HG02571 (cell line): ENCODE measurements around the gene DACT3.
"Not testable (repeated sequence)": the region's sequence is repeated elsewhere in the genome, so short reads cannot be mapped to it uniquely, and the experiment has no call there.

Experiments used
- ATAC-seq: cut with Tn5 transposase; IDR thresholded peaks from one replicate; pipeline ENCODE4 v1.9.1; 2021; ENCODE audit warnings: mild to moderate bottlenecking, moderate library complexity; ENCODE audit not compliant: unreplicated experiment

DACT3 gene

GRCh38 chr19:46635920-46636761 lies 24.8 kb downstream of the DACT3 start, which contains the start of gene GNG8:
GNG8 (minus strand) TSS chr19:46636202; CDS start chr19:46634682, 1,520 bp downstream.
- no peak for ATAC-seq

- ATAC-seq = no peak
Measured at GRCh38 chr19:46634656-46635218, 26.2 kb downstream of the DACT3 start.

- ATAC-seq = no peak
Measured at GRCh38 chr19:46634045-46634655, 26.8 kb downstream of the DACT3 start.

DNA sequence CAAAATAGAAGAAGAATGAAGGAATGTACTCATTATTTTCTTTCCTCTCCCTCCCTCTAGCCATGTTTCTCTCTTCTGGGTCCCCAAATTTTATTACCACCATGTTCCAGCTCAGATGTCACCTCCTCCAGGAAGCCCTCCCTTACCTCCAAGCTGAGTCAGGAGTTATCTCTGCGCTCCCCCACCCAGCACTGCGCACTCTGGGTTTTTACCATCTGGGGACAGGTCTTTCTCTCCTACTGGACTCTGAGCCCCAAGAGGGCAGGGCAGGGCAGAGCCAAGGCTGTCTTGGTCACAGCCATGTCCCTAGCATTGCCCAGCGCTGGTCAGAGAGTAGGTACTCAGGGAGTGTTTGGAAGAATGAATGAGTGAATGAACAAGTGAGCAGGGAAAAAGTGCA lies 27.9 kb downstream of the DACT3 start:
- ATAC-seq = no peak

- no peak for ATAC-seq
Measured at GRCh38 chr19:46631481-46631880, 29.5 kb downstream of the DACT3 start.

DNA sequence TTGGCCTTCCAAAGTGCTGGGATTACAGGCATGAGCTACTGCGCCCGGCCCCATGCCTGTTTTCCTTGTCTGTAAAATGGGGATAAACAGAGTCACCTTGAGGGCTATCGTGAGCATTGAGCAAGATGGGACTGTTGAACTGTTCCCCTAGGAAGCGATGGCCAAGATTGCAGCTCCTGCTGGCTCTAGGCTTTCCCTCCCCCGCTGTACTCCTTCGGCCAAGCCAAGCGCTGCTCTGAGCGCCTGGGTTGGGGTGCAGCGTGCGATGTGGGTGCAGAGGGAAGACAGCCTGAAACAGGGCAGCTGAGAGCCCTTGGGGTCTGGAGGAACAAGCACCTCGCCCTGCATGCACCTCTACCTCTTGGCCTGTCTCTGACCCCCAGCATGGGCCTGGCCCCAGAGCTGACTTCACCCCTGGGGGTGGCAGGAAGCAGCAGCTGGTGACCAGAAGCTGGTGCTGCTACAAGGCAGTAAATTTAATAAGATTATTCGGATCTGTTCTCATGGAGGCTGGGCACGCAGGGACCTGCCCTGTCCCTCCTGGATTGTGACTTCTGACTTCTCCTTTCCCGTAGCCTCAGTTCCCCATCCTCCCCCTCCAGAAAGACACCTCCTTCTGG lies 30.3 kb downstream of the DACT3 start:
- no peak for ATAC-seq

DNA sequence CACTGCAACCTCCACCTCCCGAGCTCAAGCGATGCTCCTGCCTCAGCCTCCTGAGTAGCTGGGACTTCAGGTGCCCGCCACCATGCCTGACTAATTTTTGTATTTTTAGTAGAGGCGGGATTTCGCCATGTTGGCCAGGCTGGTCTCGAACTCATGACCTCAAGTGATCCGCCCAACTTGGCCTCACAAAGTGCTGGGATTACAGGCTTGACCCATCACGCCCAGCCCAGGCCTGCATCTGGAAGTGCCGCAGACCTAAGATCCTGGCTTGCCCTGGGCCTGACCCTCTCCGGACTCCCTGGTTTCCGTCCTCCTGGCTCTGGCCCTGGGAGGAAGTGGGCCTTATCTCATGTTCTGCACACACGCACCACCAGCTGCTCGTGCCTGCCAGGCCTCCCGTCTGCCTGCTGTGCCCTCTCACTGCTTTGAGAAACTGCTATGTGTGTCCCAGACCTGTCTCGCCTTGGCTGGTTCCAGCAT lies 31.4 kb downstream of the DACT3 start:
- ATAC-seq = no peak

DNA sequence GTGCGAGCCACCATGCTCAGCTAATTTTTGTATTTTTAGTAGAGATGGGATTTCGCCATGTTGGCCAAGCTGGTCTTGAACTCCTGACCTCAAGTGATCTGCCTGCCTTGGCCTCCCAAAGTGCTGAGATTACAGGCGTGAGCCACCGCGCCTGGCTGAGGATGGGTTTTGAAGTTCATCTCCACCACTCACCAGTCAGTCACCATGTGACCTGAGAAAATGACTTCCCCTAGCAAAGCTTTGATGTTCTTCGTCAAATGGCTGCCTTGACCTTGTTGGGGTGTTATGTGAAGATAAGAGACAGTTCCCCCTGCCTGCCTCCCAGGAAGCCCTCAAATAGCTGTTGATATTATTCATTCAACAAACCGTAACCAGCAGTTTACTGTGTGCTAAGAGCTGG lies 32.0 kb downstream of the DACT3 start:
- ATAC-seq = not testable (repeated sequence)

DNA sequence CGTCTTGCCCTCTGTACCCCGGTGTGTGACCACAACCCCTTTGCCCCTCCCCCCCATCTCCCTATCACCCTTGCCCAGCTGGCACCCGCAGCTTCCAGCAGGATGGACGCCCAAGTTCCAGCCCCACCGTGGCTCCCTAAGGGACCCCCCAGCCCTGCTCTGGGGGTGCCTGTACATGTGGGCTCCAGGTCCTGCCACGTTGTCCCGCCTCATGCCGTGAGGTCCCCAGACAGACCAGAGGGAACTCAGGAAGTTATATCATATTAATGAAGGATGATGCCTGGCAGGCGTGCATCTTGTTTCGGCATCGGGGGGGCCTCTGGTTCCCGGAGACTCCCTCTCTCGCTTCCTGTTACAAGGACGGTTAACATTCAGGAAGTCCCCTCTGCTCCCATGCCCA lies 34.5 kb downstream of the DACT3 start:
- no peak for ATAC-seq

GRCh38 chr19:46625731-46626130 lies 35.3 kb downstream of the DACT3 start:
- ATAC-seq = no peak

DNA sequence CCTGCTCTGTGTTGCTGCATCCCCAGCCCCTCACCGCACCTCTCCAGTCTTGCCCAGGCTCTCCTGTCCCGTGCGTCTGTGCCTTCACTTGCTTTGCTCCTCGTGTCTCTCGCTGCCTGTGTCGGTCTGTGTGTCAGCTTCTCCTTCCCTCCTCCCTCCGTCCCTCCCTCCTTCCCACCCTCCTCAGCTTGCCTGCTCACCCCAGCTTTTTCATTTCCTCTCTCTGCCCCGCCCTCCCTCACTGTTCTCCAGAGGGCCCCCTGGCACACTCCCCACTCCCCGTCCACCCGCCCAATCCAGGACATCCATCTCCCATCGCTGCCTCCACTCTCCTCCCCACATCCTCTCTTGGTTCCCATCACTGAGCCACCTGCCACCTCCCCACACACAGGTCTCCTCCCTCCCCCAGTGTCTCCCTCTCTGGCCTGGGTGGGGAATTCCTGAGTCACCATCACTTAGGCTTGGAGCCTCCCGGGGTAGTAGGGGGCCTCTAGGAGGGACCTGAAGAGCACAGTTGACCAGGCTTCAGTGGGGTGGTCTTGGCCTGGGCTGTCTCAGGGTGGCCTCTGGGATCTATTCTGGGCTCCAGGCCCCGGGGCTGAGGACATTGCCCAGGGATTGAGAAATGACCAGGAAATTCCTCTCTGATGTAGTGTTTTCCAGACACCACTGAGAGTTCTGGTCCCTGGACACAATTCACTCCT lies 35.9 kb downstream of the DACT3 start, which contains the start of gene PTGIR:
PTGIR (minus strand) TSS at position 132 of the 704 bp plus-strand sequence. CDS start 864 bp downstream, outside the sequence.
- no peak for ATAC-seq

DNA sequence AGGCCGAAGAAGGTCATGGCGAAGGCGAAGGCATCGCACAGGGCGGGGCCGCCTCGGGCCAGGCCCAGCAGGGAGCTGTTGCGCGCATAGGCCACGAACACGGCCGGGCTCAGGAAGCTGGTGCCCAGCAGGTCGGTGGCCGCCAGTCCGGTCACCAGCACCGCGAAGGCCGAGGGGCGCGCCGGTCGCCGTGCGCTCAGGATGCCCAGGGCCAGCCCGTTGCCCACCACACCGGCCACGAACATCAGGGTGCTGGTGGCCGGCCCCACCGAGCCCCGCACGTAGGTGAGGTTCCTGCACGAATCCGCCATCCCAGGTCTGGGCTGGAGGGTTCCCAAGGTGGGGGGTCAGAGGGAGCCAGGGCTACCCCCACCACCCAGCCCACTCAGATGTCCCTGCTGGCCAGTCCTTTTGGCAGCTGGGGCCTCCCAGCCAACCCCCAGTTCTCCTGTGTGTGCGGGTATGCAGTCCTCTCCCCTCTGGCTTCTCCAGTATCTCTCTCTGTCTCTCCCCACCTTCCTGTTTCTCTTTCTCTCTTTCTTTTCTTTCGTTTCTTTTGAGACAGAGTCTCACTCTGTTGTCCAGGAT lies 37.0 kb downstream of the DACT3 start:
- ATAC-seq = no peak

DNA sequence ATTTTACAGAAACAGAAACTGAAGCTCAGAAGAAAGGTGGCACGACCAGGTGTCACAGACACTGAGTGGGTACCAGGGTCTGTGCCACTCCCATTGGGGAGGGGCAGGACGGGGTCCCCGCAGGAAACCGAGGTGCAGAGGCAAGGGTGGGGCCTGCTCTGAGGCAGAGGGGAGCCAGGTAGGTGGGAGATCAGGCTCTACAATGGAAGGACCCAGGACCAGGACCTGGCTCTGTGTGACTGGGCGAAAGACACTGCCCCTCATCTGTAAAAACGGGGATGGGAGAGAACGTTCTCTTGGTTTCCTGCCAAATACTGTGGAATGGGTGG lies 38.9 kb downstream of the DACT3 start:
- ATAC-seq = no peak

- ATAC-seq = no peak
Measured at GRCh38 chr19:46621191-46622117, 39.5 kb downstream of the DACT3 start.

- no peak for ATAC-seq
Measured at GRCh38 chr19:46620716-46621115, 40.3 kb downstream of the DACT3 start.

GRCh38 chr19:46620267-46620666 lies 40.7 kb downstream of the DACT3 start:
- no peak for ATAC-seq

DNA sequence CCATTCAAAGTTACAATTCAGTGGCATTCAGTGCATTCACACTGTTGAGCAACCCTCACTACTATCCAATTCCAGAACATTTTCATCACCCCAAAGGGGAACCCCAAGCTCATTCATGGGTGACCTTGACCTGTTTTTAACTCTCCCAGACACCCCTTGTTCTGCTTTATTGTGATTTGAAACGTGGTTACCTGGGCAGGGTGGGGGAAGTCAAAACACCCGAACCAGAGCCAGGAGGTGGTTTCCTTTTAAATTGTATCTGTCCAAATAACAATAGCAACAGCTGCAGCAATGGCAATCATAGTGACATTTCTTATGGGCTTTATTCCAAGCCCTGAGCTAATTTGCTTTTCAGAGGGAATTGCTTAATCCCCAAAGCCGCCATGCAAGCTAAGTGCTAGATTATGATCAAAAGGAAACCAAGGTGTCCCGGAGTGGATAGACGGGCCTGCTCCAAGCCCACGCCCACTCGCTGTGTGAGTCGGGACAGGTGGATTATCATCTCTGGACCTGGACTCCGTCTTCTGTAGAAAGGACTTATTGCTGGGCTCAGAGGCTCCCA lies 42.2 kb downstream of the DACT3 start:
- no peak for ATAC-seq

DNA sequence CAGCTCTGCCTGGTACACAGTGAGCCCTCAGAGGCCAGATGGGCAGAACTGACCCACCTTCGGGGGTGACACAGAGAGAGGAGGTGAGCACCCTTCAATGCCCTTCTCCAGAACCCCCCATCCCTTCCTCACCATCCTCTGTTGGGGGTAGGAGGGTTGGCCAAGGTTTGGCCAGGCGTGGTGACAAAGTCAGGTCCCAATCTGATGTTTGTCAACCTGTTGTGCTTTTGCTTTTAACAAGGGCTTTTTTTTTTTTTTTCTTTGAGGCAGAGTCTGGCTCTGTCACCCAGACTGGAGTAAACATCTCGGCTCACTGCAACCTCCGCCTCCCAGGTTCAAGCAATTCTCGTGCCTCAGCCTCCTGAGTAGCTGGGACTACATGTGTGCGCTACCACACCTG lies 43.4 kb downstream of the DACT3 start:
- ATAC-seq = no peak
